SK-N-SH (cell line): ENCODE measurements around the gene HPS5. TPM values are rescaled to one million over a fixed set of nuclear protein-coding genes. Genes with fewer than 3 reads are reported as not detected.

Experiments
- CTCF ChIA-PET: fragments of 300-600, 350-600 bp; formaldehyde crosslinking; extraction: SDS; loops from one replicate; lab custom pipeline; 2021; lab: Yijun Ruan, JAX
- POLR2A ChIA-PET: fragments of 350-600 bp; sonication (Branson Sonifier 250); formaldehyde crosslinking; extraction: SDS; loops from one replicate; lab custom pipeline; 2020; ENCODE audit warnings: antibody characterized with exemption, inconsistent platforms; lab: Yijun Ruan, JAX
- DNase-seq: peaks from one replicate; pipeline ENCODE4 v3.0.0; 2012
- H2AFZ ChIP-seq: fragments of 200-600 bp; sonication (generic); 2 replicates; pipeline ENCODE4 v1.8.1; 2016; ENCODE audit warnings: antibody characterized with exemption, mild to moderate bottlenecking, low read depth
- H3F3A ChIP-seq: fragments of 200-600 bp; sonication (generic); replicated peaks from 2 replicates; pipeline ENCODE3; 2016; ENCODE audit warnings: antibody characterized with exemption, mild to moderate bottlenecking; ENCODE audit not compliant: insufficient read depth
- H3K27ac ChIP-seq, 2 experiments: fragments of 200-500 bp in 1 of 2; fragments of 200-600 bp in 1 of 2; sonication (Bioruptor generic) in 1 of 2; sonication (generic), shearing (Covaris generic) in 1 of 2; 2 replicates each; pipeline versions ENCODE4 v1.5.1 to v1.6.1; 2014 to 2016; ENCODE audit warnings: low read depth in 2 of 2, inconsistent platforms in 1 of 2, low read length in 1 of 2, mild to moderate bottlenecking in 1 of 2, mixed read lengths in 1 of 2
- H3K27me3 ChIP-seq: fragments of 200-600 bp; sonication (generic), shearing (Covaris generic); 2 replicates; pipeline ENCODE4 v1.6.1; 2016; ENCODE audit warnings: mixed run types; ENCODE audit not compliant: insufficient read depth
- H3K36me3 ChIP-seq, 2 experiments: fragments of 200-500 bp in 1 of 2; fragments of 200-600 bp in 1 of 2; sonication (Bioruptor generic) in 1 of 2; sonication (generic) in 1 of 2; replicated peaks in 1 of 2; 2 replicates each; pipeline versions ENCODE3 to v1.5.1; 2014 to 2016; ENCODE audit warnings: low read length in 1 of 2, mild to moderate bottlenecking in 1 of 2; ENCODE audit not compliant: insufficient read depth in 2 of 2, control insufficient read depth in 1 of 2
- H3K4me1 ChIP-seq, 2 experiments: fragments of 200-500 bp in 1 of 2; fragments of 200-600 bp in 1 of 2; sonication (Bioruptor generic) in 1 of 2; sonication (generic), shearing (Covaris generic) in 1 of 2; 2 replicates each; pipeline versions ENCODE4 v1.5.1 to v1.6.1; 2014 to 2016; ENCODE audit warnings: low read depth in 1 of 2, low read length in 1 of 2, mixed run types in 1 of 2; ENCODE audit not compliant: insufficient read depth in 2 of 2, control insufficient read depth in 1 of 2
- H3K4me2 ChIP-seq: fragments of 200-600 bp; sonication (generic), shearing (Covaris generic); 2 replicates; pipeline ENCODE4 v1.6.1; 2017; ENCODE audit warnings: mixed run types
- H3K4me3 ChIP-seq, 2 experiments: fragments of 200-500 bp in 1 of 2; fragments of 200-600 bp in 1 of 2; sonication (Bioruptor generic) in 1 of 2; sonication (generic), shearing (Covaris generic) in 1 of 2; 2 replicates each; pipeline versions ENCODE4 v1.5.1 to v1.8.1; 2014 to 2016; ENCODE audit warnings: low read depth in 2 of 2, inconsistent platforms in 1 of 2, low read length in 1 of 2, mild to moderate bottlenecking in 1 of 2, mixed read lengths in 1 of 2, moderate library complexity in 1 of 2
- H3K79me2 ChIP-seq: fragments of 200-600 bp; sonication (generic); 2 replicates; pipeline ENCODE4 v1.8.1; 2017; ENCODE audit warnings: mild to moderate bottlenecking; ENCODE audit not compliant: insufficient read depth
- H3K9ac ChIP-seq: fragments of 200-600 bp; sonication (generic); 2 replicates; pipeline ENCODE4 v1.6.1; 2017; ENCODE audit warnings: mixed run types
- H3K9me2 ChIP-seq: fragments of 200-600 bp; sonication (generic); 2 replicates; pipeline ENCODE4 v1.6.1; 2017; ENCODE audit warnings: mixed run types
- H3K9me3 ChIP-seq: fragments of 200-600 bp; sonication (generic); 2 replicates; pipeline ENCODE4 v1.6.1; 2017; ENCODE audit warnings: mixed run types, mild to moderate bottlenecking, moderate library complexity
- H4K20me1 ChIP-seq: fragments of 200-600 bp; sonication (generic); 2 replicates; pipeline ENCODE4 v1.6.1; 2017; ENCODE audit warnings: mild to moderate bottlenecking, mixed run types; ENCODE audit not compliant: insufficient read depth
- CTCF ChIP-seq: fragments of 200-600 bp; sonication (generic); IDR thresholded peaks from 2 replicates; pipeline ENCODE4 v1.6.1; 2017; ENCODE audit warnings: antibody characterized with exemption, mild to moderate bottlenecking, moderate library complexity
- ELF1 ChIP-seq: IDR thresholded peaks from 2 replicates; pipeline ENCODE4 v1.4.0; 2012
- EZH2phosphoT487 ChIP-seq: fragments of 200-600 bp; sonication (generic); IDR thresholded peaks from 2 replicates; pipeline ENCODE4 v1.6.1; 2017; ENCODE audit warnings: low read depth, mixed run types, mild to moderate bottlenecking, antibody characterized with exemption, moderate library complexity, borderline replicate concordance
- FOSL2 ChIP-seq: IDR thresholded peaks from 2 replicates; pipeline ENCODE4 v1.4.0; 2012; ENCODE audit warnings: low read depth, mild to moderate bottlenecking, moderate library complexity, borderline replicate concordance
- FOXM1 ChIP-seq: IDR thresholded peaks from 2 replicates; pipeline ENCODE4 v1.4.0; 2012; ENCODE audit warnings: low read depth, mild to moderate bottlenecking
- GATA2 ChIP-seq: sonication (generic); formaldehyde crosslinking; IDR thresholded peaks from 2 replicates; pipeline ENCODE4 v1.5.0; 2020; ENCODE audit warnings: mild to moderate bottlenecking, missing genetic modification reagents
- JUND ChIP-seq: IDR thresholded peaks from 2 replicates; pipeline ENCODE4 v1.4.0; 2012
- MEF2A ChIP-seq: IDR thresholded peaks from 2 replicates; pipeline ENCODE4 v1.4.0; 2012; ENCODE audit warnings: low read depth, borderline replicate concordance
- NRF1 ChIP-seq: IDR thresholded peaks from 2 replicates; pipeline ENCODE4 v1.6.1; 2012; ENCODE audit warnings: low read depth, mild to moderate bottlenecking, low read length
- PBX3 ChIP-seq: IDR thresholded peaks from 2 replicates; pipeline ENCODE4; 2012
- RAD21 ChIP-seq: IDR thresholded peaks from 2 replicates; pipeline ENCODE4 v1.6.1; 2012; ENCODE audit warnings: mild to moderate bottlenecking, low read length
- RCOR1 ChIP-seq: fragments of 150-350 bp; IDR thresholded peaks from 2 replicates; pipeline ENCODE4 v1.6.1; 2017; ENCODE audit warnings: antibody characterized with exemption, low read length
- REST ChIP-seq: IDR thresholded peaks from 2 replicates; pipeline ENCODE4 v1.6.1; 2012; ENCODE audit warnings: mild to moderate bottlenecking, low read depth, low read length, moderate library complexity
- SIN3A ChIP-seq: IDR thresholded peaks from 2 replicates; pipeline ENCODE4 v1.6.1; 2012; ENCODE audit warnings: low read depth, mild to moderate bottlenecking, low read length, moderate library complexity, borderline replicate concordance
- TAF1 ChIP-seq: IDR thresholded peaks from 2 replicates; pipeline ENCODE4 v1.6.1; 2012; ENCODE audit warnings: low read depth, mild to moderate bottlenecking, low read length, moderate library complexity, borderline replicate concordance
- TEAD4 ChIP-seq: IDR thresholded peaks from 2 replicates; pipeline ENCODE4 v1.4.0; 2012; ENCODE audit warnings: mild to moderate bottlenecking, borderline replicate concordance; ENCODE audit not compliant: insufficient read depth
- YY1 ChIP-seq: IDR thresholded peaks from 2 replicates; pipeline ENCODE4 v1.4.0; 2012; ENCODE audit warnings: low read depth, mild to moderate bottlenecking
- ZBTB33 ChIP-seq: IDR thresholded peaks from 2 replicates; pipeline ENCODE4 v1.4.0; 2012; ENCODE audit warnings: low read depth, borderline replicate concordance
- WGBS: methylation state at CpG from one replicate; pipeline ENCODE4 v1.1.6; 2017; ENCODE audit warnings: low lambda C conversion rate; 5-methylcytosine and 5-hydroxymethylcytosine counted together
- polyA plus RNA-seq, 3 experiments: library from polyadenylated mRNA; depleted of rRNA; stranded (reverse); fragments of >200 nt; gene quantifications; 2 replicates each; pipeline ENCODE4 v1.2.3, GENCODE V29; 2012

The HPS5 gene
- polyA plus RNA-seq, 1 of the 3 experiments (the other 2 are of a cell fraction): 8.2 TPM

- POLR2A ChIA-PET: no interaction called here
- no peak overlapping the region for H2AFZ ChIP-seq
- DNase-seq: no peak
Observed at GRCh38 chr11:18245396-18245795, 76.5 kb downstream of the HPS5 start.

More at GRCh38 chr11:18245396-18245795, 76.5 kb downstream of the HPS5 start:
- no peaks in the 10 kb centered on the region for H3F3A ChIP-seq
- no peaks in the 10 kb centered on the region for H4K20me1 ChIP-seq
- H3K79me2 ChIP-seq: no peaks in the 10 kb centered on the region
- H3K4me3 ChIP-seq: no peak overlapping the region
- no peaks in the 10 kb centered on the region for H3K27me3 ChIP-seq
- TF ChIP-seq RCOR1: no peak
- TF ChIP-seq REST: no peak
- TF ChIP-seq TEAD4: no peak
- no peak for TF ChIP-seq GATA2 (CRISPR knock-in tag)
- no peak for TF ChIP-seq MEF2A
- no peak for TF ChIP-seq TAF1
- no peak for TF ChIP-seq JUND
- no peak for TF ChIP-seq NRF1
- TF ChIP-seq SIN3A: no peak
- TF ChIP-seq ELF1: no peak
- TF ChIP-seq EZH2phosphoT487: no peak
- TF ChIP-seq RAD21: no peak
- no peak for TF ChIP-seq CTCF
- TF ChIP-seq FOSL2: no peak
- TF ChIP-seq YY1: no peak
- TF ChIP-seq ZBTB33: no peak
- TF ChIP-seq PBX3: no peak
- no peak for TF ChIP-seq FOXM1
- no peaks in the 10 kb centered on the region for H3K4me1 ChIP-seq
- no peaks in the 10 kb centered on the region for H3K36me3 ChIP-seq
- no peaks in the 10 kb centered on the region for H3K9me3 ChIP-seq
- 61% methylated on average over 6 of the region's 6 CpGs for WGBS
- CTCF ChIA-PET: interaction anchor here (2.3 to 2.7 kb wide), 2 partner anchors 14 to 130 kb away, joined by 13 to 19 read pairs; no protein-coding TSS in a partner anchor
- H3K27ac ChIP-seq: no peak overlapping the region
- no peaks in the 10 kb centered on the region for H3K9me2 ChIP-seq
- H3K4me2 ChIP-seq: no peak overlapping the region
- no peak overlapping the region for H3K9ac ChIP-seq
